ENCODE data around the gene CAPNS1.

CAPNS1 gene

GRCh38 chr19:36139473-36140303 lies at the start of gene CAPNS1:
TSS of gene CAPNS1 (plus strand) at chr19:36140066. CDS start at chr19:36141012, 946 bp downstream.
- Histone ChIP-seq H3K36me3 (ENCODE audit: insufficient read depth, low read length) (peaks cover 19% of the 10 kb centered on the region), H3K9me3 (ENCODE audit: low read depth, low read length) (no peaks in the 10 kb centered on the region), H3K4me3 (peak within 1 kb of the TSS; percentile 88), H3K27ac (peak within 1 kb of the TSS; percentile 76; the same call in 1 of the 2 replicates), H3K9ac (ENCODE audit: insufficient read length) (peak within 1 kb of the TSS; percentile 87)
- no peak for DNase-seq (ENCODE audit: low read depth, low spot score)
- peak; percentile 79 for TF ChIP-seq POLR2AphosphoS5 (IDR thresholded peaks at IDR 0.05; ENCODE audit: borderline replicate concordance, low read depth, low read length)
- no peak for TF ChIP-seq EZH2 (IDR thresholded peaks at IDR 0.05)
- TF ChIP-seq FOXP2 (optimal IDR thresholded peaks at IDR 0.05; ENCODE audit: control extremely low read depth, extremely low read length, insufficient read depth), result peak; percentile 79

- no peak overlapping the region for H3K4me3 ChIP-seq
- no peak for TF ChIP-seq FOXP2 (optimal IDR thresholded peaks at IDR 0.05; ENCODE audit: control extremely low read depth, extremely low read length, insufficient read depth)
- TF ChIP-seq POLR2AphosphoS5 (IDR thresholded peaks at IDR 0.05; ENCODE audit: borderline replicate concordance, low read depth, low read length), result no peak
- TF ChIP-seq EZH2 (IDR thresholded peaks at IDR 0.05), result no peak
- peaks cover 36% of the 10 kb centered on the region for H3K36me3 ChIP-seq (ENCODE audit: insufficient read depth, low read length)
- DNase-seq (ENCODE audit: low read depth, low spot score), result no peak
- H3K9me3 ChIP-seq (ENCODE audit: low read depth, low read length), result no peaks in the 10 kb centered on the region
- H3K9ac ChIP-seq (ENCODE audit: insufficient read length), result no peak overlapping the region
- no peak overlapping the region for H3K27ac ChIP-seq
Measured at GRCh38 chr19:36090910-36091695, 48.8 kb upstream of the CAPNS1 start.

DNA sequence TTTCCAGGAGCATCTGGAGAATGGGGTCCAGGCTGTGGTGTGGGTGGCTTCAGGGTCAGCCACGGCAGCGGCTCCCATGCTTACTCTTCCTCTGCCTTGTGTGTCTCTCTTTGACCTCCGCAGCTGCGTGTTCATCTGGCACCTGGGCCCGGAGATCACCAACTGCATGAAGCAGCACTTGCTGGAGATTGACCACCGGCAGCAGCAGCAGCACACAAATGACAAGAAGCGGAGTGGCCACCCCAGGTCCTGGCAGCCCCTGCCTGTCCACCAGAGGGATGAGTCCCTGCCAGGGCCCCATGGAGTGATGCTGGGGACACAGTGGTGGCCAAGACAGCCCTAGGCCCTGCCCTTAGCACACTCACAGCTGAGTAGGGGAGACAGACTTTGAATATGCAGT lies 47.3 kb upstream of the CAPNS1 start:
- DNase-seq (ENCODE audit: low read depth, low spot score), result no peak
- no peak overlapping the region for H3K27ac ChIP-seq
- H3K9me3 ChIP-seq (ENCODE audit: low read depth, low read length), result no peaks in the 10 kb centered on the region
- H3K9ac ChIP-seq (ENCODE audit: insufficient read length), result no peak overlapping the region
- H3K36me3 ChIP-seq (ENCODE audit: insufficient read depth, low read length), result peaks cover 34% of the 10 kb centered on the region
- H3K4me3 ChIP-seq, result no peak overlapping the region
- TF ChIP-seq POLR2AphosphoS5 (IDR thresholded peaks at IDR 0.05; ENCODE audit: borderline replicate concordance, low read depth, low read length) (no peak), FOXP2 (optimal IDR thresholded peaks at IDR 0.05; ENCODE audit: control extremely low read depth, extremely low read length, insufficient read depth) (no peak), EZH2 (IDR thresholded peaks at IDR 0.05) (no peak)

DNA sequence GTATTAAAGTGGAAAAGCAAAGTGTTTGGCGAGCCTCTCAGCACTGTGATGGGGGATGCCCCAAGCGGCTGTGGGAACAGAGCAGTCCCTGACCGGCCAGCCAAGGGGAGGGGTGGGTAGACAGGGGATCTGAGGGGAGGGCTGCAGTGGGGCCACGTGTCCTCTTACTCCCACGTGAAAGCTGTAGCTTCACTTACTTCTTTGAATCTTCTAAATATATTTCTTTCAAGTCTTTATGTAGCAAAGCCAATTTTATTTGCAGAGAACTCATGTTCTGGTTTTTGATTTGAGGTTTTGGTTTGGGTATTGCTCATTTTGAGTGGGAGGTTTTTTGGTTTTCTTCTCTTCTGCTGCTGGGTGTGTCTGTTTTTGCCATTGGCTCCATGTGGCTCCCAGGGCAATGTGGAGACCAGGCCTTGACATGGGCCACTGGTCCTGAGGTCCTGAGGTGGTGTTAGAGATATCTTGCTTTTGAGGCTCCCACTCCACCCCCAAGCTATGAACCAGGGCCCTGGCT lies 46.7 kb upstream of the CAPNS1 start:
- H3K36me3 ChIP-seq (ENCODE audit: insufficient read depth, low read length), result peaks cover 28% of the 10 kb centered on the region; the same call in 1 of the 2 replicates

GRCh38 chr19:36093687-36094086 lies 46.2 kb upstream of the CAPNS1 start:
- Histone ChIP-seq H3K9ac (ENCODE audit: insufficient read length) (no peak overlapping the region), H3K4me3 (no peak overlapping the region), H3K27ac (no peak overlapping the region), H3K36me3 (ENCODE audit: insufficient read depth, low read length) (peaks cover 24% of the 10 kb centered on the region; the same call in 1 of the 2 replicates), H3K9me3 (ENCODE audit: low read depth, low read length) (no peaks in the 10 kb centered on the region)
- TF ChIP-seq FOXP2 (optimal IDR thresholded peaks at IDR 0.05; ENCODE audit: control extremely low read depth, extremely low read length, insufficient read depth), result no peak
- no peak for TF ChIP-seq EZH2 (IDR thresholded peaks at IDR 0.05)
- TF ChIP-seq POLR2AphosphoS5 (IDR thresholded peaks at IDR 0.05; ENCODE audit: borderline replicate concordance, low read depth, low read length), result no peak
- DNase-seq (ENCODE audit: low read depth, low spot score), result no peak

More for the DNA sequence above, 46.7 kb upstream of the CAPNS1 start:
- H3K27ac ChIP-seq, result no peak overlapping the region
- H3K9ac ChIP-seq (ENCODE audit: insufficient read length), result no peak overlapping the region
- H3K4me3 ChIP-seq, result no peak overlapping the region
- no peaks in the 10 kb centered on the region for H3K9me3 ChIP-seq (ENCODE audit: low read depth, low read length)
- no peak for TF ChIP-seq EZH2 (IDR thresholded peaks at IDR 0.05)
- no peak for TF ChIP-seq POLR2AphosphoS5 (IDR thresholded peaks at IDR 0.05; ENCODE audit: borderline replicate concordance, low read depth, low read length)
- no peak for TF ChIP-seq FOXP2 (optimal IDR thresholded peaks at IDR 0.05; ENCODE audit: control extremely low read depth, extremely low read length, insufficient read depth)
- DNase-seq (ENCODE audit: low read depth, low spot score), result no peak

DNA sequence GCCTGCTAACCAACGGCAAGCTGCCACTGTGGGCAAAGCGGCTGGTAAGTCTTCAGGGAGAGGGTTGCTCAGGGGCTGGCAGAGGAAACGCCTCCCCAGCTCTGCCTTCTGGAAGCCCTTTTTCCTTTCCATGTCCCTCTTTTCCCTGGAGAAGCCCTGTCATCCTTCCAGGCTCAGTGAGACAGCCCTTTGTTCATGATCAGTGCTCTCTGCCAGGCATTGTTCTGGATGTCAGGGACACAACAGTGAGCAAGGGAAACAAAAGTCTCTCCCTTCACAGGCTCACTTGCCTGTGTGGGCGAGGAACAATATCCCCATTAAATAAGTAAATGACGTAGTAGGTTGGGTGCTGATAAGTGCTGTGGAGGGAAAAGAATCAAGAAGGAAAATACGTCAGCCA lies 42.8 kb upstream of the CAPNS1 start:
- DNase-seq (ENCODE audit: low read depth, low spot score), result no peak
- no peak for TF ChIP-seq POLR2AphosphoS5 (IDR thresholded peaks at IDR 0.05; ENCODE audit: borderline replicate concordance, low read depth, low read length)
- Histone ChIP-seq H3K9ac (ENCODE audit: insufficient read length) (no peak overlapping the region), H3K36me3 (ENCODE audit: insufficient read depth, low read length) (peaks cover 19% of the 10 kb centered on the region; the same call in 1 of the 2 replicates), H3K4me3 (no peak overlapping the region), H3K27ac (no peak overlapping the region), H3K9me3 (ENCODE audit: low read depth, low read length) (no peaks in the 10 kb centered on the region)

- DNase-seq (ENCODE audit: low read depth, low spot score), result no peak
- Histone ChIP-seq H3K9me3 (ENCODE audit: low read depth, low read length) (no peaks in the 10 kb centered on the region), H3K27ac (no peak overlapping the region), H3K9ac (ENCODE audit: insufficient read length) (no peak overlapping the region), H3K4me3 (no peak overlapping the region), H3K36me3 (ENCODE audit: insufficient read depth, low read length) (peaks cover 11% of the 10 kb centered on the region; the same call in 1 of the 2 replicates)
- TF ChIP-seq POLR2AphosphoS5 (IDR thresholded peaks at IDR 0.05; ENCODE audit: borderline replicate concordance, low read depth, low read length) (no peak), EZH2 (IDR thresholded peaks at IDR 0.05) (no peak), FOXP2 (optimal IDR thresholded peaks at IDR 0.05; ENCODE audit: control extremely low read depth, extremely low read length, insufficient read depth) (no peak)
Measured at GRCh38 chr19:36099166-36099785, 40.6 kb upstream of the CAPNS1 start.

DNA sequence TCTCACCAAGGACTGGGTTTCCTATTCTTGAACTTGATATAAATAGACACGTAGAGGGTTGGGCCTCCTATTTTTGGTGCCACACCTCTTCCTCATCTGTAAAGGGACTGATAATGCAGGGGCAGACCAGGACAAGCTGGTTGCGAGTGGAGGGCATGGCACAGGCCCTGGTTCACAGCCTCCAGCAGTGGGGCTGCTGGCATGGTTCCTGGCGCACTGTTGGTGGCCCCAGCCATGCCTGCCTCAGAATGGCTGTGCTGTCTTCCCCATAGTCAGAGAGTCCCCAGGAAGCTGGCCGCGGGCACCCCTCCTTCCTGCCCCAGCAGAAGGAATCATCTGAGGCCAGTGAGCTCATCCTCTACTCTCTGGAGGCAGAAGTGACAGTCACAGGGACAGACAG lies 39.4 kb upstream of the CAPNS1 start:
- Histone ChIP-seq H3K9ac (ENCODE audit: insufficient read length) (no peak overlapping the region), H3K36me3 (ENCODE audit: insufficient read depth, low read length) (peaks cover 22% of the 10 kb centered on the region; the same call in 1 of the 2 replicates), H3K4me3 (no peak overlapping the region), H3K27ac (no peak overlapping the region), H3K9me3 (ENCODE audit: low read depth, low read length) (no peaks in the 10 kb centered on the region)
- no peak for DNase-seq (ENCODE audit: low read depth, low spot score)
- no peak for TF ChIP-seq EZH2 (IDR thresholded peaks at IDR 0.05)
- TF ChIP-seq FOXP2 (optimal IDR thresholded peaks at IDR 0.05; ENCODE audit: control extremely low read depth, extremely low read length, insufficient read depth), result no peak
- no peak for TF ChIP-seq POLR2AphosphoS5 (IDR thresholded peaks at IDR 0.05; ENCODE audit: borderline replicate concordance, low read depth, low read length)

All from SK-N-MC (cell line).